Cardiac fibroblast (primary cell): ENCODE results near the gene CNTN1.

Experiments used
- DNase-seq, 2 donors: peaks; one replicate each; pipeline versions ENCODE4 v3.0.0 to v3.0.0-alpha.2; 2010; ENCODE audit warnings: low read depth in 2 of 2
- H3K4me3 ChIP-seq, 2 donors: replicated peaks in 1 of 2; 1 replicate in 1 of 2; 2 replicates in 1 of 2; pipeline ENCODE4 v1.5.1; 2011; ENCODE audit warnings: low read depth in 2 of 2, low read length in 2 of 2, mild to moderate bottlenecking in 2 of 2, moderate library complexity in 1 of 2
- TF ChIP-seq, protein P1 (sequence below): IDR thresholded peaks from one replicate; pipeline ENCODE4 v1.5.1; 2011; ENCODE audit warnings: low read depth, mild to moderate bottlenecking, low read length, inconsistent platforms

The CNTN1 gene

DNA sequence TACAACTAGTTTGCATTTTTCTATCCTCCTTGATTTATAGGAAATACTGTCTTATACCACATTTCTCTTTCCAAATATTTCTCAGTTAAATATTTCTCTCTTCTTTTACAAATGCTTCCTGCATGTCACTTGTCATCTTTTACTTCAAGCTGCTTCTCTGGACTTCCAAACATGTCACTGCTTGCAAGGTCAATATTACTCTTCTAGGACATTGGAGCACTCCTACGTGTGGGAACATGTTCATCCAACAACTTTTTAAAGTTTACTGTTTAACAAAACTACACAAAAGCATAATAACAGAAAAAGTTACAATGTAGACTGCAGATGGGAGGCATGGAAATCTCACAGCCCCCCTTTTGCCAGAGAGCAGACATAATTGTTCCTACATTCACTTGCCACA is 28.5 kb upstream of the CNTN1 start:
- TF ChIP-seq, protein P1, sequence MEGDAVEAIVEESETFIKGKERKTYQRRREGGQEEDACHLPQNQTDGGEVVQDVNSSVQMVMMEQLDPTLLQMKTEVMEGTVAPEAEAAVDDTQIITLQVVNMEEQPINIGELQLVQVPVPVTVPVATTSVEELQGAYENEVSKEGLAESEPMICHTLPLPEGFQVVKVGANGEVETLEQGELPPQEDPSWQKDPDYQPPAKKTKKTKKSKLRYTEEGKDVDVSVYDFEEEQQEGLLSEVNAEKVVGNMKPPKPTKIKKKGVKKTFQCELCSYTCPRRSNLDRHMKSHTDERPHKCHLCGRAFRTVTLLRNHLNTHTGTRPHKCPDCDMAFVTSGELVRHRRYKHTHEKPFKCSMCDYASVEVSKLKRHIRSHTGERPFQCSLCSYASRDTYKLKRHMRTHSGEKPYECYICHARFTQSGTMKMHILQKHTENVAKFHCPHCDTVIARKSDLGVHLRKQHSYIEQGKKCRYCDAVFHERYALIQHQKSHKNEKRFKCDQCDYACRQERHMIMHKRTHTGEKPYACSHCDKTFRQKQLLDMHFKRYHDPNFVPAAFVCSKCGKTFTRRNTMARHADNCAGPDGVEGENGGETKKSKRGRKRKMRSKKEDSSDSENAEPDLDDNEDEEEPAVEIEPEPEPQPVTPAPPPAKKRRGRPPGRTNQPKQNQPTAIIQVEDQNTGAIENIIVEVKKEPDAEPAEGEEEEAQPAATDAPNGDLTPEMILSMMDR = no peak
- DNase-seq = no peak
- no peak overlapping the region for H3K4me3 ChIP-seq

DNA sequence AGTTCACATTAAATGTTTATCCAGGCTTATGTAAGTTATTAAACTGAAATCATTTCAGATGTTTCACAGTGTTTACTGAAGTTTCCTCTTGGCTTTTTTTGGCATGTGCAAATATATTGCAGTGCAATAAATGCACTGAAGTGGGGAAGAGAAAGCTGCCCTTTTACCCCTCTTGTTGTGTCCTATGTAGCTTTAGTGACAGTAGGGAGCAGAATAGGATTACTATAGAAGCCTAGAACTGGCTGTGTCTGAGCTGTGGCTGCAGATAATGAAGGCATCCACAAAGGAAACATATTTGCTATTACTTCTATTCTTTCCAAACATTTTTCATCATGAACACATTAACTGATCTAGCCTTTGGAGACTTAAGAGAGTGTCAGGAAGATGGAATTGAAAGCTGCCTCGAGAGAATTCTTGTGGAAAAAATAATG is 24.1 kb upstream of the CNTN1 start:
- H3K4me3 ChIP-seq = no peak overlapping the region
- TF ChIP-seq, protein P1 = no peak
- no peak for DNase-seq

DNA sequence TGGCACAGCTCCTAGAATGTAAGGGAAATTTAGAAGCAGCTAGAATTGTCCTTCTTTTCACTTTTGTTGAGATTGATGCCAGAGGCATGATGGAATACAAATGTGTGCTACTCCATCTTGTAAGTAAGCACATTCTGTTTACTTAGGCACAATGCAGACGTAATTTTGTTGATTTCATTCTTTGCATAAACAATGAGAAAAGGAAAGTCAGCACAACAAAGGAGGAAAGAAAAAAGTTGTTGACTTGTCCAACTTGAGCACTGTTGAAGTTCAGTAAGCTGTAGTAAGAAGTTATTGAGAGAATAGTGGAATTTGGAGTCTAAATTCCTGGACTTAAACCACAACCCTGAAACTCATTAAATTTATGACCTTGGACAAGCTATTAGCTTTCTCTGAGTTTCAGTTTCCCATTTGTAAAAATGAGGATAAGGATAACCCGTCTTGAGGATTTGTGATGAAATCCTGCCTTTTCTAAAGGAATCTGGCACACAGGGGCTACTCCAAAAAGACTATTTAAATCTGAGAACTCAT is 19.4 kb upstream of the CNTN1 start:
- TF ChIP-seq, protein P1 = no peak
- no peak for DNase-seq
- no peak overlapping the region for H3K4me3 ChIP-seq

DNA sequence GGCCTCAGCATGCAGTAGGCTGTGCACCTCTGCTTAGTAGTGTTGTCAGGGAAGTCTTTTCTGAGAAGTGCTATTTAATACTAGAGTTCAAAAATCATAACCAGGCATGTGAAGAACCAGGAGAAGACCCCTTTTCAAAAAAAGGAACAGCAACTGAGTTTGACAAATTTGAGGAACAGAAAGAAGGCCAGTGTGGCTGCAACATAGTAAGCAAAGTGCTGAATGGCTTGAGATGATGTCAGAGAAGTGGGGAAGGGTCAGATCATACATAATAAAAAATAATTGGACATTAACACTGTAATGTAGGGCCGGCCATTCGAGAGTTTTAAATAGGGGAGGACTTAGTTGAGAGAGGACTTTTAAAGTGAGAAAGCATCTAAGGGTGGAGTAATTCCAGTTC is 11.1 kb upstream of the CNTN1 start:
- TF ChIP-seq, protein P1 = no peak
- H3K4me3 ChIP-seq = no peak overlapping the region
- no peak for DNase-seq

DNA sequence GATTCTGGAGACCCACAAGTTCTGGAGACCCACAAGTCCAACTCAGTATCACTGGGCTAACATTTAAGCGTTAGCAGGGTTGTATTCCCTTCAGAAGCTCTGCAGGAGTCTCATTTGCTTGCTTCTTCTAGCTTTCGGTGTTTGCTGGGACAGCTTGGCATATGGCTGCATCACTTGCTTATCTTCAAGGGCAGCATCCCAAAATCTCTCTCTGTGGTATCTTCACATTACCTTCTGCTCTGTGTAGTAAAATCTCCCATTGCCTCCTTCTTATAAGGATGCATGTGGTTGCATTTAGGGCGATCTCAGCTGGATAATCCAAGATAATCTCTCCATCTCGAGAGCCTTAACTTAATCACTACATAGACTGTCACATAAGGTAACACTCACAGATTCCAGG is 7.3 kb upstream of the CNTN1 start:
- H3K4me3 ChIP-seq = no peak overlapping the region
- TF ChIP-seq, protein P1 = no peak
- DNase-seq = no peak

DNA sequence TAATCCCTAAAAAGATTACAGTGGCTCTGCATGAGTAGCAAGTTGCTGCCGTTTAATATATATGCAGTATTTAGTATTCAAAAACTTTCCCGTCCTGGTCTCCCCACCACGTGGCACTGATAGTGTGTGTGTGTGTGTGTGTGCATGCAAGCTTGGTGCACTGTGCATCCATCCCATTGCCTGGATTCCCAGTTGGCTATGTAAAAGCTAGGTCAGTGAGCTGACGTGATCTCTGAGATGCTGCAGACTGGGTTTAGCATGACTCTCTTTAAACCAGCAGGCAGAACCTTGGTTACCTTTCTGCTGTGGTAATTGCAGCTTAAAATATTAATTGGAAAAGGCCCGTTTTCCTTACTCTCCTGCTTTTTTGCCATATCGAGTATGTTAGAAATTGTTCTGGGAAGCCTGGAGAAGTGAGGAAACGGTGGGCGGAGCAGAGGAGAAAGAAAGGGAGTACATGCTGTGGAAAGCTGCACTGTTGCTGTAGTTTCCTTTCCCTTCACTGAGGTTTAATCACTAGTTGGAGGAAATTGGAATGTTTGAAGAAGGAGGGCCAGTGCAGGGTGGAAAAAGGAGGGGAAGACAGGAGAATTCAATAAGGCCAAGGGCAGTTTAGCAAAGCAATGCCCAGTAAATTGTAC is 4.0 kb upstream of the CNTN1 start:
- TF ChIP-seq, protein P1 = no peak

DNA sequence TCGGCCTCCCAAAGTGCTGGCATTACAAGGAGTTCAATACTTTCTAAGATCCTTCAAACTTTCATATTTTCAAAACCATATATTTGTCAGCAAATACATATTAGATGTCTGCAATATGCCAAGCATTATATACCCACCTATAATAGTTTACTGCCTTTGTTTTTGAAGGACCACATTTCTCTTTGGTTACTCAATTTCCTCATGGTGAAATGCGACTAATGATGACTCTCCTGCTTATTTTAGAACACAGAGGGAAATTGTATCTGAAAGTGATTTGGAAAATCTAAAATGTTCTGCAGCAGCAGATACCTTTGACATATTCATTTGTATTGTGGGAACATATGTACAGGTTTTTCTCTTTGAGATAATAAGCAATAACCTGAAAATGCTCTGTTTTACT is 2.7 kb upstream of the CNTN1 start:
- TF ChIP-seq, protein P1 = no peak
- no peak for DNase-seq
- H3K4me3 ChIP-seq = no peak overlapping the region

More for the DNA sequence above, 4.0 kb upstream of the CNTN1 start:
- DNase-seq = no peak
- no peak overlapping the region for H3K4me3 ChIP-seq
